Natural killer cell (primary cell): Measurements from ENCODE around the gene EIF4E1B. TPM values are rescaled to one million over a fixed set of nuclear protein-coding genes. Genes with fewer than 3 reads are reported as not detected.

Experiments used
- ATAC-seq, 3 donors: fragments of 150-1000 bp in 2 of 3; fragments of 200-7000 bp in 1 of 3; cut with Tn5 transposase; 1 replicate in 1 of 3; 2 replicates in 2 of 3; pipeline ENCODE4 v1.10.0; 2021; ENCODE audit warnings: mild to moderate bottlenecking in 2 of 3, moderate library complexity in 2 of 3
- DNase-seq, 2 donors: peaks; one replicate each; pipeline versions ENCODE4 v3.0.0 to v3.0.0-alpha.2; 2013 to 2021; ENCODE audit warnings: mixed read lengths in 1 of 2
- H3K27ac ChIP-seq: one replicate; pipeline ENCODE4 v1.5.1; 2013; ENCODE audit warnings: mild to moderate bottlenecking, low read length
- H3K27me3 ChIP-seq: one replicate; pipeline ENCODE4 v1.6.1; 2013; ENCODE audit warnings: low read length; ENCODE audit not compliant: control insufficient read depth, insufficient read depth
- H3K36me3 ChIP-seq: one replicate; pipeline ENCODE4 v1.6.1; 2013; ENCODE audit warnings: low read length; ENCODE audit not compliant: control insufficient read depth, insufficient read depth
- H3K4me1 ChIP-seq: one replicate; pipeline ENCODE4 v1.6.1; 2013; ENCODE audit warnings: low read length; ENCODE audit not compliant: control insufficient read depth, insufficient read depth
- H3K4me3 ChIP-seq: one replicate; pipeline ENCODE4 v1.5.1; 2013; ENCODE audit warnings: low read length
- H3K9me3 ChIP-seq: one replicate; pipeline ENCODE4 v1.6.1; 2013; ENCODE audit warnings: low read length; ENCODE audit not compliant: control insufficient read depth, insufficient read depth
- H3K27ac Mint-ChIP-seq, 2 donors: one replicate each; pipeline ENCODE4 v1.8.0; 2022; ENCODE audit warnings: mild to moderate bottlenecking in 2 of 2, mixed read lengths in 2 of 2, moderate library complexity in 1 of 2
- H3K27me3 Mint-ChIP-seq, 2 donors: one replicate each; pipeline ENCODE4 v1.8.0; 2022; ENCODE audit warnings: low read depth in 2 of 2, mixed read lengths in 2 of 2
- H3K36me3 Mint-ChIP-seq: one replicate; pipeline ENCODE4 v1.8.0; 2022; ENCODE audit warnings: mixed read lengths
- H3K4me1 Mint-ChIP-seq, 2 donors: one replicate each; pipeline ENCODE4 v1.8.0; 2022; ENCODE audit warnings: mixed read lengths in 2 of 2
- H3K4me3 Mint-ChIP-seq: one replicate; pipeline ENCODE4 v1.8.0; 2022; ENCODE audit warnings: mild to moderate bottlenecking, moderate library complexity, mixed read lengths
- H3K9me3 Mint-ChIP-seq, 2 donors: one replicate each; pipeline ENCODE4 v1.8.0; 2022; ENCODE audit warnings: mixed read lengths in 2 of 2
- CTCF ChIP-seq: fragments of 200-600 bp; IDR thresholded peaks from one replicate; pipeline ENCODE4 v1.8.0; 2022; ENCODE audit warnings: antibody characterized with exemption
- WGBS: methylation state at CpG from one replicate; pipeline ENCODE4 v1.1.7; 2013; ENCODE audit warnings: missing lambda C conversion rate; ENCODE audit not compliant: insufficient coverage; 5-methylcytosine and 5-hydroxymethylcytosine counted together
- intact Hi-C: fragments of 100-400 bp; cut with micrococcal nuclease; formaldehyde crosslinking; loops from one replicate; pipeline ENCODE4 v1.14.2; 2022
- total RNA-seq, 4 donors: library from RNA; stranded (reverse); fragments of 120-200 nt in 1 of 4; gene quantifications; one replicate each; pipeline versions ENCODE4 v1.2.3 to v1.2.4, GENCODE V29; 2013 to 2022

EIF4E1B gene
- total RNA-seq, 3 donors from 2014 or later (not counting 1 experiment from before 2014, with no cell fraction given) = not detected

GRCh38 chr5:176671399-176671798 is 40.9 kb downstream of the EIF4E1B start:
- no peak for ATAC-seq
- 75% methylated on average over 4 of the region's 4 CpGs for WGBS

GRCh38 chr5:176671890-176672747 is 41.6 kb downstream of the EIF4E1B start:
- no peak for ATAC-seq
- Histone ChIP-seq H3K27ac (no peak overlapping the region), H3K9me3 (no peaks in the 10 kb centered on the region), H3K4me1 (peaks cover 16% of the 10 kb centered on the region), H3K27me3 (peaks cover 26% of the 10 kb centered on the region), H3K4me3 (no peak overlapping the region), H3K36me3 (no peaks in the 10 kb centered on the region)
- intact Hi-C loops = no loop called here
- Mint-ChIP-seq H3K4me3 (no peak overlapping the region), H3K36me3 (no peaks in the 10 kb centered on the region), H3K4me1 (peaks cover 14 to 17% of the 10 kb centered on the region in 2 donors), H3K9me3 (no peaks in the 10 kb centered on the region), H3K27me3 (peaks cover 24 to 27% of the 10 kb centered on the region in 2 donors), H3K27ac (no peak overlapping the region)
- DNase-seq = no peak
- WGBS = 67% methylated on average over 15 of the region's 18 CpGs
- TF ChIP-seq CTCF = no peak

More at GRCh38 chr5:176671399-176671798, 40.9 kb downstream of the EIF4E1B start:
- Mint-ChIP-seq H3K36me3 (no peaks in the 10 kb centered on the region), H3K27ac (no peak overlapping the region), H3K4me1 (peaks cover 14 to 17% of the 10 kb centered on the region in 2 donors), H3K4me3 (no peak overlapping the region), H3K27me3 (peaks cover 24 to 27% of the 10 kb centered on the region in 2 donors), H3K9me3 (no peaks in the 10 kb centered on the region)
- peaks cover 25% of the 10 kb centered on the region for H3K27me3 ChIP-seq
- H3K27ac ChIP-seq = no peak overlapping the region
- peaks cover 16% of the 10 kb centered on the region for H3K4me1 ChIP-seq
- H3K4me3 ChIP-seq = no peak overlapping the region
- TF ChIP-seq CTCF = no peak
- H3K36me3 ChIP-seq = no peaks in the 10 kb centered on the region
- no peak for DNase-seq
- H3K9me3 ChIP-seq = no peaks in the 10 kb centered on the region
- intact Hi-C loops = no loop called here

- DNase-seq = no peak
- Mint-ChIP-seq H3K9me3 (no peaks in the 10 kb centered on the region), H3K4me1 (peaks cover 14 to 17% of the 10 kb centered on the region in 2 donors), H3K27ac (no peak overlapping the region), H3K36me3 (no peaks in the 10 kb centered on the region), H3K27me3 (peaks cover 31% of the 10 kb centered on the region in 2 donors), H3K4me3 (no peak overlapping the region)
- no peak overlapping the region for H3K27ac ChIP-seq
- peaks cover 28% of the 10 kb centered on the region for H3K27me3 ChIP-seq
- WGBS = 86% methylated on average over 17 of the region's 18 CpGs
- no peak overlapping the region for H3K4me3 ChIP-seq
- no peaks in the 10 kb centered on the region for H3K9me3 ChIP-seq
- H3K4me1 ChIP-seq = peaks cover 16% of the 10 kb centered on the region
- ATAC-seq = no peak
- no peaks in the 10 kb centered on the region for H3K36me3 ChIP-seq
- no peak for TF ChIP-seq CTCF
- intact Hi-C loops = no loop called here
Measured at GRCh38 chr5:176673651-176674583, 43.4 kb downstream of the EIF4E1B start.
